Epithelial cell of esophagus (primary cell): ENCODE data around the gene UBE2Q1.

ENCODE experiments used
- DNase-seq: peaks from one replicate; pipeline ENCODE4 v3.0.0; 2010; ENCODE audit warnings: low read depth
- H3K4me3 ChIP-seq: 2 replicates; pipeline ENCODE4 v1.5.1; 2011; ENCODE audit warnings: mild to moderate bottlenecking, low read length, control low read depth
- TF ChIP-seq, protein P1 (sequence below): IDR thresholded peaks from 2 replicates; pipeline ENCODE4 v1.5.1; 2011; ENCODE audit warnings: low read depth, mild to moderate bottlenecking, low read length, control low read depth, inconsistent platforms; ENCODE audit not compliant: insufficient read depth; ENCODE audit errors: missing control alignments

UBE2Q1 gene

DNA sequence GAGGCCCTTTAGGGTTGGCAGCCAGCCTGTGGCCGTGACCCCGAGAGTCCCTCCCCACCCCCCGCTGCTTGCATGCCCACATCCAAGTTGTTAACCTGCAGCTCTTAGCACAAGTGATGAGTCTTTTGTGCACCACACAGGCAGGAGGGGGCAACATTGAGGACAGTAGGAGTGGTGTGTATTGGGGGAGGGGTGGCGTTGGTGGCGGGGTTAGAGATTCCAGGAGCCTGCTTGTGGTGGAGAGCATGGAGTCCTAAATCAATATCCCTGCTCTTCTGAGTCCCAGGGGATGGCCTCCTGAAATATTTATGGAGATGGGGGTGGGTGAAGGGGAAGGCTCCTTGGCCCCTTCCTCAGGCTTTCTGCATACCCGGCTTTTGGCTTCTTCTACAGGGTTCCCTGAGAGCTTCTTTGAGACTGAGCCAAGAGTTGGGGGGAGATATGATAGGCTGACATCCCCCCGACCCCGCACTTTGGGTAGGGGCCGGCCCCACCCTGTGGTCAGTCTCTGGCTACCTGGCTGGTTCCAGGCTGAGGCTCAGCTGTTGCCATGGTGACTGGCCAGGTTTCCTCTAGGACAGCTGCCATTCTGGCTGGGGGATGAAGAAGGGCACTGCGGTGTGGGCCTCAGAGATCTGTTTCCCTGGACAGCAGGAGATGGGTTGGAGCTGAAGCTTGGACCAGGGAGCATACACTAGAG, 14.2 kb upstream of the UBE2Q1 start:
- TF ChIP-seq, protein P1, sequence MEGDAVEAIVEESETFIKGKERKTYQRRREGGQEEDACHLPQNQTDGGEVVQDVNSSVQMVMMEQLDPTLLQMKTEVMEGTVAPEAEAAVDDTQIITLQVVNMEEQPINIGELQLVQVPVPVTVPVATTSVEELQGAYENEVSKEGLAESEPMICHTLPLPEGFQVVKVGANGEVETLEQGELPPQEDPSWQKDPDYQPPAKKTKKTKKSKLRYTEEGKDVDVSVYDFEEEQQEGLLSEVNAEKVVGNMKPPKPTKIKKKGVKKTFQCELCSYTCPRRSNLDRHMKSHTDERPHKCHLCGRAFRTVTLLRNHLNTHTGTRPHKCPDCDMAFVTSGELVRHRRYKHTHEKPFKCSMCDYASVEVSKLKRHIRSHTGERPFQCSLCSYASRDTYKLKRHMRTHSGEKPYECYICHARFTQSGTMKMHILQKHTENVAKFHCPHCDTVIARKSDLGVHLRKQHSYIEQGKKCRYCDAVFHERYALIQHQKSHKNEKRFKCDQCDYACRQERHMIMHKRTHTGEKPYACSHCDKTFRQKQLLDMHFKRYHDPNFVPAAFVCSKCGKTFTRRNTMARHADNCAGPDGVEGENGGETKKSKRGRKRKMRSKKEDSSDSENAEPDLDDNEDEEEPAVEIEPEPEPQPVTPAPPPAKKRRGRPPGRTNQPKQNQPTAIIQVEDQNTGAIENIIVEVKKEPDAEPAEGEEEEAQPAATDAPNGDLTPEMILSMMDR: no peak
- no peak for DNase-seq
- no peak overlapping the region for H3K4me3 ChIP-seq

DNA sequence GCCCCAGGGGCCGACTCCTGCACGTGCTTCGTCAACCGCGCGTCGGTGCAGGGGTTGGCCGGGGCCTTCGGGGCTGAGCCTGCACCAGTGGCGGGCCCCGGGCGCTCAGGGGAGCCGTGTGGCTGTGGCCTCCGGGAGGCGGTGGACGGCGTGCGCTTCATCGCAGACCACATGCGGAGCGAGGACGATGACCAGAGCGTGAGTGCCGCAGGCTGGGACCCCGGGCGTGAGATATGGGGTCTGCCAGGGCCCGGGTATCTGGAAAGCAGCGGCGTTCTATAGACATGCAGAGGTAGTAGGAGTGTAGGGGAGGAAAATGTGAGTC, 13.5 kb upstream of the UBE2Q1 start:
- TF ChIP-seq, protein P1: no peak
- H3K4me3 ChIP-seq: no peak overlapping the region
- DNase-seq: no peak

DNA sequence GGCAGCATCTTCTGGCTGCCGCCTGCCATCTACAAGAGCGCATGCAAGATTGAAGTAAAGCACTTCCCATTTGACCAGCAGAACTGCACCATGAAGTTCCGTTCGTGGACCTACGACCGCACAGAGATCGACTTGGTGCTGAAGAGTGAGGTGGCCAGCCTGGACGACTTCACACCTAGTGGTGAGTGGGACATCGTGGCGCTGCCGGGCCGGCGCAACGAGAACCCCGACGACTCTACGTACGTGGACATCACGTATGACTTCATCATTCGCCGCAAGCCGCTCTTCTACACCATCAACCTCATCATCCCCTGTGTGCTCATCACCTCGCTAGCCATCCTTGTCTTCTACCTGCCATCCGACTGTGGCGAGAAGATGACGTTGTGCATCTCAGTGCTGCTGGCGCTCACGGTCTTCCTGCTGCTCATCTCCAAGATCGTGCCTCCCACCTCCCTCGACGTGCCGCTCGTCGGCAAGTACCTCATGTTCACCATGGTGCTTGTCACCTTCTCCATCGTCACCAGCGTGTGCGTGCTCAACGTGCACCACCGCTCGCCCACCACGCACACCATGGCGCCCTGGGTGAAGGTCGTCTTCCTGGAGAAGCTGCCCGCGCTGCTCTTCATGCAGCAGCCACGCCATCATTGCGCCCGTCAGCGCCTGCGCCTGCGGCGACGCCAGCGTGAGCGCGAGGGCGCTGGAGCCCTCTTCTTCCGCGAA, 12.9 kb upstream of the UBE2Q1 start:
- no peak for DNase-seq
- TF ChIP-seq, protein P1: no peak
- H3K4me3 ChIP-seq: no peak overlapping the region

DNA sequence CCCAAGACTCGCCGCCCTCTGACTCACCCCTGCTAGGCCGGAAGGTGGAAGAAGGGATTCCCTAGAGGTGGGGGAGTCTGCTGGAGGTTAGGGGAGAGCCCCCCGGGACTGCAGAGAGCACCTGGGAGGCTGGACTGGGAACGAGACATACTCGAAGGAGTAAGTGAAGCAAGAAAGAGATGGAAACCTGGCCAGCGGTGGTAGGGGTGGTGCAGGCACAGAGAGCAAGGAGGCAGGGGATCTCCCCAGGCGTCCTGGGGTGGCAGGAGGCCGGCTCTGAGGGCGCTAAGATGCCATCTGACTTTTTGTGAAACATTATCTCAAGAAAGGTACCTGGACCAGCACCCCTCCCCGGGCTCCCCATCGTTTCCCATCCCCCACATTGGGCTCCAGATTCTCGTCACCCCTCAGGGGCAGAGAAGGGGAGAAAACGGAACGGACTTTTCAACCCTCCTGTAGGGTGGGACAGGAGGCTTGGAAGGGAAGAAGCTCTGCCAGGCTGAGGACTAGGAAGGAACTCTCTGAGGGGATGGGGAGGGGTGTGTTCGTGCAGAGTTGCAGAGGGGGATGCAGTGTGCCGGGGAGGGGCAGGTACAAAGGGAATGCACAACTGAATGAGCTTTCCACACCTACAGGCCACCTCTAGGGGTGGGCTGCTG, 9.8 kb upstream of the UBE2Q1 start:
- no peak for DNase-seq
- no peak overlapping the region for H3K4me3 ChIP-seq
- TF ChIP-seq, protein P1: no peak

DNA sequence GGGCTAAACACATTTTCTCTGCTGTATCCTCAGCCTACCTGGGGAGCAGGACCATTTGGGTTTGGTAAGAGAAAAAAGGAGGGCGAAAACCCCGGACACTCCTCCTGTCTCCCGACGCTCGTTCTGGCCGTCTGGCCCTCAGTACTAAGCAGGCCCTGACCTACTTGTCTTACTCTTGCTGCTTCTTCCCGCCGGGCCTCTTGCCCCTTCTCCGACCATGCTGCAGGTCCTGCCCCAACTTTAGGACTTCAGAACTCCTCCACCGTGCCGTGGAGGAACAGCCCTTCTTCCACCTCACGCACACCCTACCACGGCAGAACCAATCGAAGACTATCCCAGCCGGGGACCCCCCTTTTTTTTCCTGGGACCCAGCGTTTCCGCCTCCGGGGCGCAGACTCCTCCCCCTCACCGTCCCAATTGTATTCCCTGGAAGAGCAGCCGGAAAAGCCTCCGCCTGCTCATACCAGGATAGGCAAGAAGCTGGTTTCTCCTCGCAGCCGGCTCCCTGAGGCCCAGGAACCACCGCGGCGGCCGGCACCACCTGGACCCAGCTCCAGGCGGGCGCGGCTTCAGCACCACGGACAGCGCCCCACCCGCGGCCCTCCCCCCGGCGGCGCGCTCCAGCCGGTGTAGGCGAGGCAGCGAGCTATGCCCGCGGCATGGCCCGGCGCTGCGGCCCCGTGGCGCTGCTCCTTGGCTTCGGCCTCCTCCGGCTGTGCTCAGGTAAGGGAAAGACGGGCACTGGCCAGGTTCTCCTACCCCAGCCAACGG, 9.1 kb upstream of the UBE2Q1 start, which contains the start of gene CHRNB2:
Gene CHRNB2 (plus strand): TSS at position 393 of the 771 bp plus-strand sequence. CDS start 267 bp downstream, at position 660.
- H3K4me3 ChIP-seq: no peak within 1 kb of the TSS
- DNase-seq: peak; percentile 67
- TF ChIP-seq, protein P1: no peak

DNA sequence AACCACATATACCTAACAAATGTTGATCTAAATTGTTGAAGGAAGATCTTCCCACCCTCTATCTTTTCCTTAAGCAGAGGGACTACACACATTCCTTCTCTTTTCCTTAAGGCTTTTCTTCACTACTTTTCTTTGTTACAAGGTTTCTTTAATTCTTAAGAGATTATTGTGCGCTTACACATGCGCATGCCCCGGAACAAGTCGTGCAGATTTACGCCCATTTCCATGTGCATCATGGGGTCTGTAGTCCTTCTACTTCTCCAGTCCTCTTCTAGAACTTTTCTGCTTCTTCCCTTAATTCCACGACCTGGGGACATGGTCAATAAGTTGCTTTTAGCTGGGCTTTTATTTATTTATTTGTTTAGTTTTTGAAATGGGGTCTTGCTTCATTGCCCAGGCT, 7.4 kb upstream of the UBE2Q1 start:
- no peak for DNase-seq
- no peak overlapping the region for H3K4me3 ChIP-seq
- TF ChIP-seq, protein P1: no peak
